Stimulated activated CD4-positive, alpha-beta T cell treated with anti-CD3 and anti-CD28 coated beads, TNF-alpha, amount 100 ng/mL, for 24 hours (primary cell): Measurements from ENCODE around the gene RIPOR1.

ENCODE experiments used
- DNase-seq, 3 experiments: peaks; one replicate each; pipeline ENCODE4 v3.0.0-alpha.2; 2020; ENCODE audit warnings: low read depth in 3 of 3

The RIPOR1 gene

GRCh38 chr16:67558859-67559258, 30.2 kb downstream of the RIPOR1 start:
- no peak for DNase-seq

GRCh38 chr16:67560827-67561342, 32.3 kb downstream of the RIPOR1 start:
- DNase-seq: no peak

- no peak for DNase-seq
Observed at GRCh38 chr16:67561501-67561823, 32.8 kb downstream of the RIPOR1 start.

GRCh38 chr16:67561824-67562525, 33.3 kb downstream of the RIPOR1 start:
- peak; percentile 92 to 99 (median 94) for DNase-seq

- DNase-seq: peak; percentile 63 to 77 (median 67)
Observed at GRCh38 chr16:67562526-67562917, 33.9 kb downstream of the RIPOR1 start, which contains the start of gene CTCF. Gene CTCF, plus strand, starts transcription at chr16:67562526. Its CDS starts 48,307 bp downstream, at chr16:67610833.

GRCh38 chr16:67562918-67563707, 34.5 kb downstream of the RIPOR1 start:
- peak in 1 of 3 experiments; percentile 45 for DNase-seq

GRCh38 chr16:67563708-67564468, 35.3 kb downstream of the RIPOR1 start:
- no peak for DNase-seq

GRCh38 chr16:67565470-67566100, 37.0 kb downstream of the RIPOR1 start:
- DNase-seq: no peak

GRCh38 chr16:67571464-67571863, 42.8 kb downstream of the RIPOR1 start:
- no peak for DNase-seq

- DNase-seq: no peak
Observed at GRCh38 chr16:67571981-67572431, 43.4 kb downstream of the RIPOR1 start.

GRCh38 chr16:67579686-67580085, 51.1 kb downstream of the RIPOR1 start:
- no peak for DNase-seq

GRCh38 chr16:67580202-67580601, 51.6 kb downstream of the RIPOR1 start:
- no peak for DNase-seq

GRCh38 chr16:67593288-67593687, 64.7 kb downstream of the RIPOR1 start:
- DNase-seq: no peak

- DNase-seq: no peak
Observed at GRCh38 chr16:67593701-67594100, 65.1 kb downstream of the RIPOR1 start.

- no peak for DNase-seq
Observed at GRCh38 chr16:67594256-67594915, 65.8 kb downstream of the RIPOR1 start.

- no peak for DNase-seq
Observed at GRCh38 chr16:67594956-67595355, 66.3 kb downstream of the RIPOR1 start.
